Activated CD4-positive, alpha-beta T cell treated with anti-CD3 and anti-CD28 coated beads, Interleukin-2, Interleukin-4, amounts not matched to agents 100 ng/mL and 50 ng/mL, durations not matched to agents 16 hours and 8 hours (primary cell): Measurements from ENCODE around the gene UBE3B.

Experiments
- DNase-seq: peaks from one replicate; pipeline ENCODE4 v3.0.0-alpha.2; 2020; ENCODE audit warnings: low spot score

The UBE3B gene

DNA sequence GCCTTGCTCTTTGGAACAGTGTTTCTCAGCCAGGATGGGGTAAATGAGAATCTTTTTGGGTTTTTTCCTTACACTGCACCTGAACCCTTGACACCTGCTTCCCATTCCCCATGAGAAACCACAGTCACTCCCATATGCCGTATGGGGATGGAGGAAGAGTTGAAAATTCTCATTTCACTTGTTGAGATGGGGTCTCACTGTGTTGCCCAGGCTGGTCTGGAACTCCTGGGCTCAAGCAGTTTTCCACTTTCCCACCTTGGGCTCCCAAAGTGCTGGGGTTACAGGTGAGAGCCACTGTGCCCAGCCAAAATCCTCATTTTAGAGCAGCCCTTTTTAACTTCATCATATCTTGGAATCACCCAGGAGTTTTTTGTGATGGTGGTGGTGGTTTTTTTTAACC lies 99.9 kb downstream of the UBE3B start:
- DNase-seq = no peak

DNA sequence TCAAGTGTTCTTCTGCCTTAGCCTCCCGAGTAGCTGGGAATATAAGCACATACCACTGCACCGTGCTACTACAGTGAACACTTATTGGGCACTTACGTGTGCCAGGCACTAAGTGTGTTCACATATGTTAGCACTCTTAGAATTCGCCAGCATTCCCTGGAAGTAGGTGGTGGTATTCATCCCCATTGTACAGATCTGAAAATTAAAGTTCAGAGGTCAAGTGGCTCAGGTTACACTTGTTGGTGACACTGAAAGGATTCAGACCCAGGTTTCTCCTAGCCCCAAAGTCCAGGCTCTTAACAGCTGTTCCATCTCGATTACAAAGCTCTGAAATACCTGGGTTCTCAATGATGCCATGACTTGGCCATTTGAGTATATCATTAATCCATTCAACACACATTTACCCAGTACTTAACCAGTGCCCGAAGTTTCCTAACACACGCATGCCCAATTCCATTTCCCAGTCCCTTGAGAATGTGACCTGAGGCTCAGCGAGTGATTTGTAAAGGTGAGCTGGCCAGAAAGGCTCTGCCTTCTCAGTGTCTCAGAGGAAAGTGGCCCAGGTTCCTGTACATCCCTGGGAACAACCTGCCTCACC lies 101.0 kb downstream of the UBE3B start:
- no peak for DNase-seq

DNA sequence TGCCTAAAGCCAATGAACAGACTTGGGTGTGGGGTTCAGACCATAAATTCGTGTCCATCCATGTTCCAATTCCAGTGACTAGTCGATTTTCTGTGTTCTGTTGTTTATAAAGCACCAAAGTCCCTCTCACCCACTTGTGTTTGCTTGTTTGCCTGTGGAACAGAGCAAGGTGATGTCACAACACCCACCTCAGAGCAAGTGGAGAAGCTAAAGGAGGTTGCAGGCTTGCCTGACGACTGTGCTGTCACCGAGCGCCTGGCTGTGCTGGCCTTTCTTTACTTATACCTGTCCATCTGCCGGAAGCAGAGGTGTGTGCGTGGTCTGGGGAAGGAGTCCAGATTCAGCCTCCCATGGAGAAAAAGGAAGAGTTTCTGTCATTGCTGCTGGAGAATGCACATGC lies 102.2 kb downstream of the UBE3B start:
- no peak for DNase-seq

DNA sequence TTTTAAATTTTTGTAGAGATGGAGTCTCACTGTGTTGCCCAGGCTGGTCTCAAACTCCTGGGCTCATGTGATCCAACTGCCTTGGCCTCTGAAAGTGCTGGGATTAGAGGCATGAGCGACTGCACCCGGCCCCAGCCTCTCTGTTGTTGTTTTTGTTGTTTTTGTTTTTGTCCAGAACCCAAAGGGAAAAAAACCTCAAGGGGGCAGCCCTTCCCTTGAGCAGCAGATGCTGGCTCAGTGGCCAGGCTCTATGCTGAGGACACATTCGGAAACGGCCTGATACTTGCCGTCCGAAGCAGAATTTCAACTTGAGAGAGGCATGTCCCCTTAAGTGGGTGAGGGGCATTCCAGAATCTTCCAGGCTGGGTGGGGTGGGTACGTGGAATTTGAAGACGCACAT lies 102.8 kb downstream of the UBE3B start:
- no peak for DNase-seq

DNA sequence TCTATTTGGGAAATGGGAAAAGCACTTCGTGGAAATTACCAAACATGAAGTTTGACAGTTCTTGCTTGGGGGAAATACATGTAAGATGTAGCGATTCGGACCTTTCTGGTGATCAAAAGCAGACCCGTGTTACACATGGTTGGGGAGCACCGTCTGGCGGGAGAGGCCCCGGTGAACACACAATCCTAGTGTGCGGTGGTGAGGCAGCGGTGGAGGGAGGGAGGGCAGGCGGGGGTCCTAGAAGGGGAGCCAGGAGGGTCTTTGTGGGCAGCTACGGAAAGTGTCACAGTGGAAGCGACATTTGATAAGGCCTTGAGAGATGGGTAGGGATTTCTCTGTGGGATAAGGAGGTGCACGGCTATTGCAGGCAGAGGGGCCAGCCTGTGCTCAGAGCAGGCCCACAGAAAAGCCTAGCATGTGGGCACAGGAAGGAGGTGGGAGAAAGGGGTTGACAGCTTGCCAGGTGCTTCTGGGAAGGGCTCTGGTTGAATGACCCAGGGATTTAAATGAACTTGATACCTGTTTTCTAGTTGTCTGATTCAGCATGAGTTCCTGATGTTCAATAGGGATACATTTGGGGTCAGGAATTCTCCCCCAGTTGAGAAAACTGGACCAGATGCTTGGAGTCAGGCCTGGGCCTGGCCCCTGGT lies 103.4 kb downstream of the UBE3B start:
- no peak for DNase-seq

DNA sequence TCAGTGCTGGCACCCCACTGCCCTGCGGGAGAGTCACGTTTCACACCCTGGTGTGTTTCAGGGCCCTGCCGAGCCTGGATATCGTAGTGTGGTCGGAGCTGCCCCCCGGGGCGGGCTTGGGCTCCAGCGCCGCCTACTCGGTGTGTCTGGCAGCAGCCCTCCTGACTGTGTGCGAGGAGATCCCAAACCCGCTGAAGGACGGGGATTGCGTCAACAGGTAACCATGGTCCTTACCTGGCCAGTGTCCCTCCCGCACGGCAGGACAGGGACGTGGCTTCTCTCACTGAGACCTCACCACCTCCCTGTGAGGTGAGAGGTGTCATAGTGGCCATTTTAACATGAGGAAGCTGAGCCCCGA lies 103.9 kb downstream of the UBE3B start:
- no peak for DNase-seq

DNA sequence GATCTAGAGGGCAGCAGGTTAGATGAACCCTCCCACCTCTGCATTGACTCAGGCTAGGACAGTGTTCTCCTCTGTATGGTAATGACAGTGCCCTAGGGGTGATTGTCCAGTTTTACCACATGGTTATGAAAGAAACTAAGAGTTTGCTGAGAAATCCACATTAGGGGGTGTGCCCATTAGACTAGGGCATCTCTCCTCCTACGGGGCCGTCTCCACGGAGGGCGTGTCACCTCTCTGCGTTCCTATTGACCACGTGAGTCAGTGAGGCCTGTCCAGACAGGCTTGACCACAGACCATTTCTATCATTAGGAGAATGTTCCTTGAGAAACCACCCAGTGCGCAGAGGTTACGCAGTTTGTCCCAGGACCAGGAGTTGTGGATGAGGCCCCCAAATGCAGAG lies 104.4 kb downstream of the UBE3B start:
- DNase-seq = no peak

DNA sequence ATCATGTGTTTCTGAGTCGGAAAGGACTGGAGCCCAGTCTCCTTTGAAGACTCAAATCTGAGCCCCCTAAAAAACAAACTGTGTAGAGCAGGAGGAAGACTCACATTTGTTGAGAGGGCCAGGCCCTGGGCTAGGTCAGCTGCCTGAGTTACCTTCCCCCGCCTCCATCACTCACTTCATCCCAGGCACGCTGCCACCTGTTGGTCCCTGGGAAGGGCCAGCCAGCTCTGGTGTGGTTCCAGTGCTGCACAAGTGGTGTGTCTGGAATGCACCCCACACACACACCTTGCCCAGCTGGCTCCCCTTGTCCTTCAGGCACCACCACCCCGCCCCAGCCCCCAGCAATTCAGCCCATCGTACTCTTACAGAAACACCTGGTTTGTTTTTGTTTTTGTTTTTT lies 105.2 kb downstream of the UBE3B start:
- no peak for DNase-seq

DNA sequence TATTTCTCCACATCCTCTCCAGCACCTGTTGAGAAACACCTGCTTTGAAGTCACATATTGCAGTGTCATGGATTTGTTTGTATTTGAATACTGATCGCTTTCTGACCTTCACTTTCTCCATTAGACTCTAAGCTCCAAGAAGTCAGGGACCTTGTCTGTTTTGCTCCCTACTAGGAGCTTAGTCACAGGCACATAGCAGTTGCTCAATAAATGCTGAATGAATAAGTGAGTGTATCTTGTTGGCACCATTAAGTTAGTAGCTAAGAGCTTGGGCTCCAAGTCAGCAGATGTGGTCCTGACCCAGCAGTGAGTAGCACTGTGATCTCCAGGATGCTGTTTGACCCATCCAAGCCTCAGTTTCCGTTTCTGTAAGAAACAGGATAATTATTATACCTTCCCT lies 106.3 kb downstream of the UBE3B start:
- no peak for DNase-seq
